Heart right ventricle (tissue), 16 donors: ENCODE measurements around the gene PFDN1. TPM values are rescaled to one million over a fixed set of nuclear protein-coding genes. Genes with fewer than 3 reads are reported as not detected.

Source experiments
- ATAC-seq, 8 donors: fragments of 200-7000 bp; cut with Tn5 transposase; one replicate each; pipeline ENCODE4 v1.9.1; 2020; ENCODE audit warnings: mild to moderate bottlenecking in 8 of 8, moderate library complexity in 8 of 8, moderate number of reproducible peaks in 1 of 8
- DNase-seq, 2 donors: peaks; one replicate each; pipeline ENCODE4 v3.0.0-alpha.2; 2020
- H3K27ac ChIP-seq, 10 donors: fragments of 200-600 bp; sonication (generic) in 2 of 10; one replicate each; pipeline versions ENCODE4 v1.5.0 to v1.8.0; 2020 to 2022; ENCODE audit warnings: mild to moderate bottlenecking in 3 of 10
- H3K27me3 ChIP-seq, 7 donors: fragments of 200-600 bp; one replicate each; pipeline ENCODE4 v1.8.0; 2021 to 2022; ENCODE audit warnings: mild to moderate bottlenecking in 2 of 7
- H3K36me3 ChIP-seq, 9 donors: fragments of 200-600 bp; sonication (generic) in 1 of 9; one replicate each; pipeline versions ENCODE4 v1.5.0 to v1.8.0; 2020 to 2022; ENCODE audit warnings: mild to moderate bottlenecking in 2 of 9
- H3K4me1 ChIP-seq, 9 donors: fragments of 200-600 bp; sonication (generic) in 1 of 9; one replicate each; pipeline versions ENCODE4 v1.5.0 to v1.8.0; 2020 to 2022; ENCODE audit warnings: mild to moderate bottlenecking in 4 of 9
- H3K4me3 ChIP-seq, 10 donors: fragments of 200-600 bp; sonication (generic) in 2 of 10; one replicate each; pipeline versions ENCODE4 v1.5.0 to v1.8.0; 2020 to 2022; ENCODE audit warnings: mild to moderate bottlenecking in 7 of 10, moderate library complexity in 2 of 10
- H3K9me3 ChIP-seq, 11 donors: fragments of 200-600 bp in 10 of 11; sonication (generic) in 2 of 11; one replicate each; pipeline versions ENCODE4 v1.5.0 to v1.8.0; 2013 to 2022; ENCODE audit warnings: mild to moderate bottlenecking in 2 of 11, control low read depth in 1 of 11, moderate library complexity in 1 of 11
- CTCF ChIP-seq, 9 donors: fragments of 200-600 bp; sonication (generic) in 2 of 9; IDR thresholded peaks; one replicate each; pipeline versions ENCODE4 v1.5.0 to v1.8.0; 2021 to 2022; ENCODE audit warnings: antibody characterized with exemption in 9 of 9, mild to moderate bottlenecking in 5 of 9, moderate library complexity in 1 of 9
- WGBS, 2 donors: extraction: QIAGEN DNeasy Blood & Tissue Kit; methylation state at CpG; one replicate each; pipeline ENCODE4 v1.1.7; 2013; ENCODE audit warnings: inconsistent platforms in 1 of 2; 5-methylcytosine and 5-hydroxymethylcytosine counted together
- intact Hi-C, 10 donors: fragments of 100-400 bp; cut with DNase I; formaldehyde crosslinking; loops; one replicate each; pipeline versions ENCODE4 v1.11.1 to v1.14.2; 2022
- polyA plus RNA-seq, 2 donors: library from polyadenylated mRNA; stranded (reverse); fragments of 200-250 nt; gene quantifications; one replicate each; pipeline ENCODE4 v1.2.3, GENCODE V29; 2013
- total RNA-seq, 10 donors: library from RNA; stranded (reverse); fragmentation: NEBNext Ultra II Directional in 3 of 10; extraction: Animal tissue kit (Norgen Biotek cat#: 25700) in 3 of 10; gene quantifications; one replicate each; pipeline versions ENCODE4 v1.2.1 to v1.2.4, GENCODE V29; 2021 to 2023
- donor health status: Arrhythmogenic right ventricular cardiomyopathy.
- donor health status: ischemic (EF 13 %, LVEDD 7.1; RV severe dilation, severe dysfunction).
- donor health status: healthy with polysubstance abuse.
- donor health status: DM: no; HTN: yes; CAD: no.
- donor health status: DM: no; HTN: no; CAD: no.
- donor health status: ischemic (EF 25% LVEDD 6.9; RV normal size, moderate dysfunction).
- donor health status: ischemic (EF 25% LVEDD 5.7; RV mildly dilated, moderate dysfunction).
- donor health status: healthy.
- donor health status: DM: yes; HTN: yes; CAD: no.
- donor health status: Ischemic cardiomyopathy.
- donor health status: ischemic (EF 35%, LVEDD 5.7; RV mildly dilated, moderate dysfunction).
- donor health status: nonischemic (EF 11% LVEDD 7.7; RV severe dilation, severe dysfunction).
- donor health status: DM: yes; HTN: yes; CAD: no.
- donor health status: PGD.
- donor health status: ischemic (EF 29% LVEDD 5.4; RV normal size, mild dysfunction).
- donor health status: nonischemic (EF 23%, LVEDD 6.1; RV moderate dilation, normal function).

Gene PFDN1
- total and polyA plus RNA-seq, 12 donors, result 56.8 to 100 (median 80.7) TPM

DNA sequence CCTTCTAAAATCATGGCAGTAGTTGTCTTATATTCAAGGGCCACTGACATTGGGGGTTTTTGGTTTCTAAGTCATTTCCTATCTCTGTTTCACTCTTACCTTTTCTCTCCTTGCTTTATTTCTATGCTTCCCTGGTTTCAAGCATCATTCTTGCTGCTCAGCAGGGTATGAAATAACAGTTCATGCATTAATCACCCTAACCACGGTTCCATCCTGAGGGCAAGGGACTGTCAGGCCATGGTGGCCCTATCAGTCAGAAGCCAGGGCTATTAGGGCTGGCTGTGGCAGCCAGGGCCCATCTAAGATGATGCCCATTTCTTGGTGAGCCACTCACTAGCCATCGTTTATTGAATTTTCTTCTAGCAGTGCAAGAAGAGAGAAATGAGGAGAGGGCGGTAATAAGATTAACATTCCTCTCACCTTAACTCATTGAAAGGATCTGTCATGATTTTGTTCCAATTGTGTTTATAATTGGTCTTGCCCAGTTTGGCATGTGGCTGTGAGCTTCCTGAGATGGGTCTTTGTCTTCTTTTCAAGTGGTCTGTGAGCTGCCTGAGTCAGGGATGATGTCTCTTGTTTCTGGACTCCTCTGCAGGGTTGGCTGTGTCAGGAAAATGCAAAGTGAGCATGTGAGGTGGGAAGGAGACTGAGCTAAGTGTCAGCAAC lies 82.7 kb downstream of the PFDN1 start:
- H3K27me3 ChIP-seq, result no peaks in the 10 kb centered on the region
- 79 to 85% methylated on average over 3 of the region's 3 CpGs for WGBS, 2 donors
- TF ChIP-seq CTCF (IDR thresholded peaks at IDR 0.05), result no peak

GRCh38 chr5:140219068-140219991 lies 83.6 kb downstream of the PFDN1 start:
- peaks cover 17 to 100% (median 81%) of the 10 kb centered on the region in 9 donors for H3K4me1 ChIP-seq

More for the DNA sequence above, 82.7 kb downstream of the PFDN1 start:
- Histone ChIP-seq H3K27ac (peak overlapping the region in 9 of 10 donors; percentile 4 to 87 (median 80)), H3K36me3 (no peaks in the 10 kb centered on the region), H3K4me1 (peaks cover 18 to 95% (median 81%) of the 10 kb centered on the region in 9 donors), H3K9me3 (no peaks in the 10 kb centered on the region), H3K4me3 (no peak overlapping the region)
- intact Hi-C loops, result loop anchor here in 5 of 10 donors (5.0 kb wide), 2 partner anchors 33 to 38 kb away; no protein-coding TSS in a partner anchor
- ATAC-seq (no peak), DNase-seq (no peak)

GRCh38 chr5:140217299-140218026 lies 85.4 kb downstream of the PFDN1 start:
- no peak overlapping the region for H3K4me3 ChIP-seq
- H3K27me3 ChIP-seq, result no peaks in the 10 kb centered on the region
- 90 to 97% methylated on average over 1 of the region's 1 CpG for WGBS, 2 donors
- peak overlapping the region in 4 of 10 donors; percentile 37 to 59 (median 45) for H3K27ac ChIP-seq
- H3K4me1 ChIP-seq, result peaks cover 7 to 89% (median 70%) of the 10 kb centered on the region in 9 donors
- H3K36me3 ChIP-seq, result peaks cover 0 to under 1% (median 0%) of the 10 kb centered on the region in 9 donors
- no peaks in the 10 kb centered on the region for H3K9me3 ChIP-seq
- DNase-seq (no peak), ATAC-seq (no peak)
- intact Hi-C loops, result no loop called here
- TF ChIP-seq CTCF (IDR thresholded peaks at IDR 0.05), result no peak

More at GRCh38 chr5:140219068-140219991, 83.6 kb downstream of the PFDN1 start:
- ATAC-seq (peak in 1 of 8 donors; percentile 22), DNase-seq (no peak)
- WGBS, 2 donors, result 70 to 73% methylated on average over 9 of the region's 9 CpGs
- intact Hi-C loops, result no loop called here
- H3K27me3 ChIP-seq, result no peaks in the 10 kb centered on the region
- no peak overlapping the region for H3K4me3 ChIP-seq
- no peaks in the 10 kb centered on the region for H3K36me3 ChIP-seq
- TF ChIP-seq CTCF (IDR thresholded peaks at IDR 0.05), result no peak
- peak overlapping the region; percentile 32 to 87 (median 68) for H3K27ac ChIP-seq
- H3K9me3 ChIP-seq, result no peaks in the 10 kb centered on the region
